ENCODE measurements around the gene IREB2.

IREB2 gene

DNA sequence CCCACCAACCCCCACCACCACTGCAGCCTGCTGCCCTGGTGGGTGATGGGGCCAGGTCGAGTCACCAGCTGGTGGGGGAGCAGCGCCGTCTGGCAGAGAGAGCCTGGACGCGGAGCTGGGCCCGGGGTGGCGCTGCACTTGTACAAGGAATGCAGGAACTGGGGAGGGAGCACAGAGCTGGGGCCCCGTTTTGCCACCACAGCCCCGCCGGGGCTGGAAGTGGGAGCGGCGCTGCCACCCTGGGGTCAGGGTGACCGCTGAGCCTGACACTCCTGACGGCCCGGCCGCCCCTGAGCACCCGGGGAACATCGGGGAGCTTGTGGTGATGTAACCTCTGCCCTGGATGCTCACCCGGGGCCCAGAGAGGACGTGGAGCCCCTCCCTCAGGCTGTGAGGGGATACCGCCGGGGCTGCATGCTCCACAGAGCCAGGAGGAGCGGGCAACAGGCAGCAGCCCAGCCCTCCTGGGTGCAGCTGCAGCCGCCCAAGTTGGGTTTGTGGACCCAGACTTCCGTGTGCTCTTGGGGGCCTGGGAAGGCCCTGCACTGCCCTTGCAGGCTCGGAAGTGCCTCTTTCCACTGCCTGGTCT lies 32.6 kb upstream of the IREB2 start:
- in situ Hi-C loops (cut with MboI; ENCODE audit: low pct_unique_long_range_greater_than_20kb, low sequenced_read_pairs, unreplicated experiment) = no loop called here
- TF ChIP-seq, protein P1, sequence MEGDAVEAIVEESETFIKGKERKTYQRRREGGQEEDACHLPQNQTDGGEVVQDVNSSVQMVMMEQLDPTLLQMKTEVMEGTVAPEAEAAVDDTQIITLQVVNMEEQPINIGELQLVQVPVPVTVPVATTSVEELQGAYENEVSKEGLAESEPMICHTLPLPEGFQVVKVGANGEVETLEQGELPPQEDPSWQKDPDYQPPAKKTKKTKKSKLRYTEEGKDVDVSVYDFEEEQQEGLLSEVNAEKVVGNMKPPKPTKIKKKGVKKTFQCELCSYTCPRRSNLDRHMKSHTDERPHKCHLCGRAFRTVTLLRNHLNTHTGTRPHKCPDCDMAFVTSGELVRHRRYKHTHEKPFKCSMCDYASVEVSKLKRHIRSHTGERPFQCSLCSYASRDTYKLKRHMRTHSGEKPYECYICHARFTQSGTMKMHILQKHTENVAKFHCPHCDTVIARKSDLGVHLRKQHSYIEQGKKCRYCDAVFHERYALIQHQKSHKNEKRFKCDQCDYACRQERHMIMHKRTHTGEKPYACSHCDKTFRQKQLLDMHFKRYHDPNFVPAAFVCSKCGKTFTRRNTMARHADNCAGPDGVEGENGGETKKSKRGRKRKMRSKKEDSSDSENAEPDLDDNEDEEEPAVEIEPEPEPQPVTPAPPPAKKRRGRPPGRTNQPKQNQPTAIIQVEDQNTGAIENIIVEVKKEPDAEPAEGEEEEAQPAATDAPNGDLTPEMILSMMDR (IDR thresholded peaks at IDR 0.05; ENCODE audit: extremely low read depth, insufficient read depth, missing control alignments) = no peak
- DNase-seq (ENCODE audit: low spot score) = no peak

DNA sequence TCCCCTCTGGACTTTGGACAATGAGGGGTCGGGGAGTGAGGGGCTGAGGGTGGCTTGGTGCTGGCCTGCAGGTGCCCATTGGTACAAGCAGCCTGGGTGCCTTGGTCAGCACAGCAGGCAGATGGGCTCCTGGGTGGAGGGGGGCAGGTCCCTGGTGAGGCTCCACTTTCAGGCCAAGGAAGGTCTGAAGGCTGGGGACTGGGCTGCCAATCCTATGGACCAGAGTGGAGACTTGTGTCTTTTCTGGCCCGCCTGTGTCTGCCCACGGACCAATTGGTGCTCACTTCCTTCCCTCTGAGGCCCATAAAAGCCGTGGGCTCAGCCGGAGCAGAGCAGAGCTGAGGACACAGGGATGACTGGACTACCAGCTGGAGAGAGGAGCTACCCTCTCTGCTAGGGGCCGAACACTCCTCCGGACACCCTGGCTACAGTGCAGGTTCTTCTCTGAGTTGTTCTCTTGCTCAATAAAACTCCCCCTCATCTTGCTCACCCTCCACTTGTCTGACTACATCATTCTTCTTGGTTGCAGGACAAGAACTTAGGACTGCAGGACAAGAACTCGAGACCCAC lies 31.9 kb upstream of the IREB2 start:
- DNase-seq (ENCODE audit: low spot score) = no peak
- TF ChIP-seq, protein P1 (IDR thresholded peaks at IDR 0.05; ENCODE audit: extremely low read depth, insufficient read depth, missing control alignments) = no peak
- in situ Hi-C loops (cut with MboI; ENCODE audit: low pct_unique_long_range_greater_than_20kb, low sequenced_read_pairs, unreplicated experiment) = no loop called here

DNA sequence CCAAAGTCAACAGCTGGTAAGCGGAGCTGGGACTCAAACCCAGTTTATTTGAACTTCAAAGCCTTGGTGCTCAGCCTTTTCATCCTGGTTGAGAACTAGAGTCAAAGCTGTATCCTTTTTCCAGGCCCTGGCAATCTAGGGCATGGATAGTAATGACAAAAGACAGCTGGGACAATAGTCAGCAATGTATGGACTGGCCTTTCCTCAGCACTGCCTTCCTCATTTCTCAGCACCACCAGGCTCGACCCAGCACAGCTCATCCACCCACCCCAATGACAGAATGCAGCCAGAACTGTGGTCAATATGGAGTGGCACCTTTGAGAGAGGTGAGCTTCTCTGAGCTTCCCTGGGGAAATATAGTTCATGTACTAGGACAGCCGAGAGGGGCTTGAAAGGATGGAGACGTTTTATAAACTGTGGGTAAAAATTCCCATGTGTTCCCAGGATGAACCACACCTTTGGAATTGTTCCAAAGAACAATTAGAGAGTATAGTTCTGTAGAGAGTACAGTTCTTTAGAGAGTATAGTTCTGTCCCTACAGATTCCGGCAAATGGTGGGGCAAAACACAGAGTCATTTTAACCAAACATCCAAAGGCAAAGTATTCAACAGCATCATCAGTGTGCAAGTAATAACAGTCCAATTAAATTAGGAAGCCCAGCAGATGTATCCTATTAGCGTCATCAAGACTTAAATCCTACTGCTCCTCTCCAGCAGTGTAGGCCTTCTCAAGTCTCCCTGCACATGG lies 30.2 kb upstream of the IREB2 start:
- in situ Hi-C loops (cut with MboI; ENCODE audit: low pct_unique_long_range_greater_than_20kb, low sequenced_read_pairs, unreplicated experiment) = no loop called here
- no peak for DNase-seq (ENCODE audit: low spot score)
- TF ChIP-seq, protein P1 (IDR thresholded peaks at IDR 0.05; ENCODE audit: extremely low read depth, insufficient read depth, missing control alignments) = no peak

DNA sequence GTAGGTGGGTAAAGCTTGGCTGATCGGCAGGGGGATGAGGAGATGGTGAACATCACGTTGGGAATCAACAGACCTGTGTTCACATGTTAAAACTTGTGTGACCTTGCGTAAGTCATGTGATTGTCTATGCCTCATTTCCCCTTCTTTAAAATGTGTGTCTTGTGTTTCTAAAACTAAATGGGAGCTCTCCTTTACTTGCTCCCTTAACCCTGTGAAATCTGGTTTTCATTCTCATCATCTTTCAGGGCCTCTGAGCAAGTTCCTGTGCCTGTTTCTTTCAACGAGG lies 29.7 kb upstream of the IREB2 start:
- DNase-seq (ENCODE audit: low spot score) = no peak
- in situ Hi-C loops (cut with MboI; ENCODE audit: low pct_unique_long_range_greater_than_20kb, low sequenced_read_pairs, unreplicated experiment) = no loop called here
- TF ChIP-seq, protein P1 (IDR thresholded peaks at IDR 0.05; ENCODE audit: extremely low read depth, insufficient read depth, missing control alignments) = no peak

DNA sequence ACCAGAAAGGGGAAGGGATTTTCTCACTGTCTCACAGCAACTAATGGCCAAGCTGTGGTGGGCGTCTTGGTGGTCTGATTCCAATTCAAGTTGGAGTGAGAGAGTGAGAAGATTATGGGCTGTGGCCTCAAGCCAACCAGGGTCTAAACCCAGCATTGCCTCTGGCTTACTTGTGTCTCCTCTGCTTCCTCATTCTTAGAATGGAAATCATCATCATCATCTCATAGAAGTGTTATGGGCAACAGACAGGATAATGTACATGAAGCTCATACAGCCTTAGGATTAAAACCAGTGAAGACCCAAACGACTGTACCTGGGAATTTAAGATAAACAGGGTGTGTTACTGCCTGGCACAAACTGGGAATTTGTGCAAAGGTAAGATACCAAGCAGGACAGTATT lies 29.1 kb upstream of the IREB2 start:
- TF ChIP-seq, protein P1 (IDR thresholded peaks at IDR 0.05; ENCODE audit: extremely low read depth, insufficient read depth, missing control alignments) = no peak
- in situ Hi-C loops (cut with MboI; ENCODE audit: low pct_unique_long_range_greater_than_20kb, low sequenced_read_pairs, unreplicated experiment) = no loop called here
- no peak for DNase-seq (ENCODE audit: low spot score)

DNA sequence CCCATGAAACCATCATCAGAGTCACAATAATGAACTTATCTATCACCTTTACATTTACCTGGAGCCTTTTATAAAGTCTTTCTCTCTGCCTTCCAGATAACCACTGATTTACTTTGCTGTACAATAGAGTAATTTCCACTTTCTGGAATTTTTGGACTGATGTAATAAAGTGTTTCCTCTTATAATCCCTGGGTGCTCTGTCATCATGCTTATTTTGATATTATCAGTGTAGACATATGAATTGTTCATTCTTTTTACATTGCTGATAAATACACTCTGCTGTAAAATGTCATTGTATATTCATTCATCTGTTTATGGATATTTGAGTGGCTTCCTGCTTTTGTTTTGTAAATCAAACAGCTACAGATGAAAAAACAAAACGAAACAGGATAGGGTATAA lies 27.0 kb upstream of the IREB2 start:
- no peak for DNase-seq (ENCODE audit: low spot score)
- in situ Hi-C loops (cut with MboI; ENCODE audit: low pct_unique_long_range_greater_than_20kb, low sequenced_read_pairs, unreplicated experiment) = no loop called here
- TF ChIP-seq, protein P1 (IDR thresholded peaks at IDR 0.05; ENCODE audit: extremely low read depth, insufficient read depth, missing control alignments) = no peak

Measured in GM13977 (cell line).